SK-N-SH (cell line): ENCODE results near the gene CHM. TPM values are rescaled to one million over a fixed set of nuclear protein-coding genes. Genes with fewer than 3 reads are reported as not detected.

Experiments used
- CTCF ChIA-PET: fragments of 300-600, 350-600 bp; formaldehyde crosslinking; extraction: SDS; loops from one replicate; lab custom pipeline; 2021; lab: Yijun Ruan, JAX
- POLR2A ChIA-PET: fragments of 350-600 bp; sonication (Branson Sonifier 250); formaldehyde crosslinking; extraction: SDS; loops from one replicate; lab custom pipeline; 2020; ENCODE audit warnings: antibody characterized with exemption, inconsistent platforms; lab: Yijun Ruan, JAX
- DNase-seq: peaks from one replicate; pipeline ENCODE4 v3.0.0; 2012
- H2AFZ ChIP-seq: fragments of 200-600 bp; sonication (generic); 2 replicates; pipeline ENCODE4 v1.8.1; 2016; ENCODE audit warnings: antibody characterized with exemption, mild to moderate bottlenecking, low read depth
- H3F3A ChIP-seq: fragments of 200-600 bp; sonication (generic); replicated peaks from 2 replicates; pipeline ENCODE3; 2016; ENCODE audit warnings: antibody characterized with exemption, mild to moderate bottlenecking; ENCODE audit not compliant: insufficient read depth
- H3K27ac ChIP-seq, 2 experiments: fragments of 200-500 bp in 1 of 2; fragments of 200-600 bp in 1 of 2; sonication (Bioruptor generic) in 1 of 2; sonication (generic), shearing (Covaris generic) in 1 of 2; 2 replicates each; pipeline versions ENCODE4 v1.5.1 to v1.6.1; 2014 to 2016; ENCODE audit warnings: low read depth in 2 of 2, inconsistent platforms in 1 of 2, low read length in 1 of 2, mild to moderate bottlenecking in 1 of 2, mixed read lengths in 1 of 2
- H3K27me3 ChIP-seq: fragments of 200-600 bp; sonication (generic), shearing (Covaris generic); 2 replicates; pipeline ENCODE4 v1.6.1; 2016; ENCODE audit warnings: mixed run types; ENCODE audit not compliant: insufficient read depth
- H3K36me3 ChIP-seq, 2 experiments: fragments of 200-500 bp in 1 of 2; fragments of 200-600 bp in 1 of 2; sonication (Bioruptor generic) in 1 of 2; sonication (generic) in 1 of 2; replicated peaks in 1 of 2; 2 replicates each; pipeline versions ENCODE3 to v1.5.1; 2014 to 2016; ENCODE audit warnings: low read length in 1 of 2, mild to moderate bottlenecking in 1 of 2; ENCODE audit not compliant: insufficient read depth in 2 of 2, control insufficient read depth in 1 of 2
- H3K4me1 ChIP-seq, 2 experiments: fragments of 200-500 bp in 1 of 2; fragments of 200-600 bp in 1 of 2; sonication (Bioruptor generic) in 1 of 2; sonication (generic), shearing (Covaris generic) in 1 of 2; 2 replicates each; pipeline versions ENCODE4 v1.5.1 to v1.6.1; 2014 to 2016; ENCODE audit warnings: low read depth in 1 of 2, low read length in 1 of 2, mixed run types in 1 of 2; ENCODE audit not compliant: insufficient read depth in 2 of 2, control insufficient read depth in 1 of 2
- H3K4me2 ChIP-seq: fragments of 200-600 bp; sonication (generic), shearing (Covaris generic); 2 replicates; pipeline ENCODE4 v1.6.1; 2017; ENCODE audit warnings: mixed run types
- H3K4me3 ChIP-seq, 2 experiments: fragments of 200-500 bp in 1 of 2; fragments of 200-600 bp in 1 of 2; sonication (Bioruptor generic) in 1 of 2; sonication (generic), shearing (Covaris generic) in 1 of 2; 2 replicates each; pipeline versions ENCODE4 v1.5.1 to v1.8.1; 2014 to 2016; ENCODE audit warnings: low read depth in 2 of 2, inconsistent platforms in 1 of 2, low read length in 1 of 2, mild to moderate bottlenecking in 1 of 2, mixed read lengths in 1 of 2, moderate library complexity in 1 of 2
- H3K79me2 ChIP-seq: fragments of 200-600 bp; sonication (generic); 2 replicates; pipeline ENCODE4 v1.8.1; 2017; ENCODE audit warnings: mild to moderate bottlenecking; ENCODE audit not compliant: insufficient read depth
- H3K9ac ChIP-seq: fragments of 200-600 bp; sonication (generic); 2 replicates; pipeline ENCODE4 v1.6.1; 2017; ENCODE audit warnings: mixed run types
- H3K9me2 ChIP-seq: fragments of 200-600 bp; sonication (generic); 2 replicates; pipeline ENCODE4 v1.6.1; 2017; ENCODE audit warnings: mixed run types
- H3K9me3 ChIP-seq: fragments of 200-600 bp; sonication (generic); 2 replicates; pipeline ENCODE4 v1.6.1; 2017; ENCODE audit warnings: mixed run types, mild to moderate bottlenecking, moderate library complexity
- H4K20me1 ChIP-seq: fragments of 200-600 bp; sonication (generic); 2 replicates; pipeline ENCODE4 v1.6.1; 2017; ENCODE audit warnings: mild to moderate bottlenecking, mixed run types; ENCODE audit not compliant: insufficient read depth
- EP300 ChIP-seq, 2 experiments: IDR thresholded peaks; 2 replicates each; pipeline versions ENCODE4 v1.4.0 to v1.6.1; 2012; ENCODE audit warnings: borderline replicate concordance in 1 of 2, low read depth in 1 of 2, low read length in 1 of 2
- FOXJ3 ChIP-seq: sonication (generic); formaldehyde crosslinking; IDR thresholded peaks from 2 replicates; pipeline ENCODE4 v1.5.1; 2020; ENCODE audit warnings: mild to moderate bottlenecking, missing genetic modification reagents
- GATA2 ChIP-seq: sonication (generic); formaldehyde crosslinking; IDR thresholded peaks from 2 replicates; pipeline ENCODE4 v1.5.0; 2020; ENCODE audit warnings: mild to moderate bottlenecking, missing genetic modification reagents
- IRF3 ChIP-seq: fragments of 150-350 bp; IDR thresholded peaks from 2 replicates; pipeline ENCODE4 v1.6.1; 2016; ENCODE audit warnings: mild to moderate bottlenecking, low read depth, low read length
- MAX ChIP-seq: IDR thresholded peaks from 2 replicates; pipeline ENCODE4 v1.4.0; 2012; ENCODE audit warnings: low read depth
- NRF1 ChIP-seq: IDR thresholded peaks from 2 replicates; pipeline ENCODE4 v1.6.1; 2012; ENCODE audit warnings: low read depth, mild to moderate bottlenecking, low read length
- POLR2AphosphoS5 ChIP-seq: IDR thresholded peaks from 2 replicates; pipeline ENCODE4 v1.6.1; 2012; ENCODE audit warnings: low read depth, low read length
- RCOR1 ChIP-seq: fragments of 150-350 bp; IDR thresholded peaks from 2 replicates; pipeline ENCODE4 v1.6.1; 2017; ENCODE audit warnings: antibody characterized with exemption, low read length
- RFX5 ChIP-seq: IDR thresholded peaks from 2 replicates; pipeline ENCODE4 v1.6.1; 2012; ENCODE audit warnings: mild to moderate bottlenecking, improper control_type of control experiment, low read length
- RXRA ChIP-seq: IDR thresholded peaks from 2 replicates; pipeline ENCODE4 v1.4.0; 2012; ENCODE audit warnings: low read depth, mild to moderate bottlenecking, borderline replicate concordance
- TAF1 ChIP-seq: IDR thresholded peaks from 2 replicates; pipeline ENCODE4 v1.6.1; 2012; ENCODE audit warnings: low read depth, mild to moderate bottlenecking, low read length, moderate library complexity, borderline replicate concordance
- TCF12 ChIP-seq: IDR thresholded peaks from 2 replicates; pipeline ENCODE4 v1.4.0; 2012
- TEAD4 ChIP-seq: IDR thresholded peaks from 2 replicates; pipeline ENCODE4 v1.4.0; 2012; ENCODE audit warnings: mild to moderate bottlenecking, borderline replicate concordance; ENCODE audit not compliant: insufficient read depth
- WGBS: methylation state at CpG from one replicate; pipeline ENCODE4 v1.1.6; 2017; ENCODE audit warnings: low lambda C conversion rate; 5-methylcytosine and 5-hydroxymethylcytosine counted together
- polyA plus RNA-seq, 3 experiments: library from polyadenylated mRNA; depleted of rRNA; stranded (reverse); fragments of >200 nt; gene quantifications; 2 replicates each; pipeline ENCODE4 v1.2.3, GENCODE V29; 2012
- TF ChIP-seq, protein P1 (sequence below): fragments of 200-600 bp; sonication (generic); IDR thresholded peaks from 2 replicates; pipeline ENCODE4 v1.6.1; 2017; ENCODE audit warnings: antibody characterized with exemption, mild to moderate bottlenecking, moderate library complexity

CHM gene
- polyA plus RNA-seq, 1 of the 3 experiments (the other 2 are of a cell fraction): 12.8 TPM

DNA sequence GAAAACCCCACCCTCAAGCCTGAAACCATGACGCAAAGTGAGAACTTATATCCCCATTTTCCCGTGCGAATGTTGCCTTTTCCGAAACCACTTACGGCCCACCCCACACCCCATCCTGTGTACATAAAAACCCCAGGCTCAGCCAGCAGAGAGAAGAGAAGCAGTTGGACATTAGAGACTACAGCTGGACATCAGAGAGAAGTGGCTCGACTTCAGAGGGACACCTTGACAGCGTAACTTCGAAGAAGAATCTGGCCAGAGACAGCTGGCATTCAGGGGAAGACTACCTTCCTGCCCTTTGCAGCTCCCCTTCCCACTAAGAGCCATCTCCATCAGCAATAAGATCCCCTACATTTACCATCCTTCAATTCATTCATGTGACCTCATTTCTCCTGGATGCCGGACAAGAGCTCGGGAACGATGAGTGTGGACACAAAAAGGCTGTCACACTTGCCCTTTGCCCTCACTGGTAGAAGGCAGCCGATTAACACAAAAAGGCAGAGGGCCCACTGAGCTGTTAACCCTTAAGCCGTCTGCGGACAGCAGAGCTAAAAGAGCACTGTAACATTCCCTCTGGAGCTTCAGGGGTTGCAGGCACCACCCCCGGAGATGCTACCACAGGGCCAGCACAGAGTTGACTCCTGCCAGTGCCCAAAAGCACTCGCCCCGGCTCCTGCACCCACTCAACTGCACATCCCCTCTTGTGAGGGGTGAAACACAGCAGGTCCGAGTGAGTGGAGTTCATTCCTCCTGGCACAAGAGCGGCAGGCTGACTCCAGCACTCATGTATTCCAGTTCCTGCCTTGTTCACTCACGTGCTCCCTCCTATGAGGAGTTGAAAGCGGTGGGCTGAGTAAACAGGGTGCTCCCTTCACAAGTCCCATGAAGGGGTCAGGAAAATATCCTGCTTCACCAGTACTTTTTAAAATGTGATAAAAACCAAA is 7.5 kb downstream of the CHM start:
- no peak overlapping the region for H3K4me2 ChIP-seq
- H3K36me3 ChIP-seq: peaks cover 3 to 16% of the 10 kb centered on the region in 2 experiments
- no peaks in the 10 kb centered on the region; a peak in 1 of 4 replicates for H3K4me1 ChIP-seq
- H3K27ac ChIP-seq: no peak overlapping the region
- no peaks in the 10 kb centered on the region; the same call in 1 of the 2 replicates for H4K20me1 ChIP-seq
- no peak overlapping the region for H2AFZ ChIP-seq
- H3K9ac ChIP-seq: no peak overlapping the region
- H3K9me2 ChIP-seq: no peaks in the 10 kb centered on the region
- ChIA-PET POLR2A (no interaction called here), CTCF (no interaction called here)
- no peak overlapping the region for H3K4me3 ChIP-seq
- H3F3A ChIP-seq: no peaks in the 10 kb centered on the region
- H3K9me3 ChIP-seq: no peaks in the 10 kb centered on the region
- 96% methylated on average over 18 of the region's 21 CpGs for WGBS
- peaks cover 92% of the 10 kb centered on the region for H3K79me2 ChIP-seq
- no peak for TF ChIP-seq FOXJ3 (CRISPR knock-in tag)
- TF ChIP-seq EP300 (IDR thresholded peaks at IDR 0.05; ENCODE audit: borderline replicate concordance in 1 of 2, low read depth in 1 of 2, low read length in 1 of 2): no peak
- TF ChIP-seq POLR2AphosphoS5: no peak
- TF ChIP-seq TCF12: no peak
- no peak for TF ChIP-seq IRF3
- no peak for TF ChIP-seq GATA2
- TF ChIP-seq RXRA: no peak
- TF ChIP-seq, protein P1, sequence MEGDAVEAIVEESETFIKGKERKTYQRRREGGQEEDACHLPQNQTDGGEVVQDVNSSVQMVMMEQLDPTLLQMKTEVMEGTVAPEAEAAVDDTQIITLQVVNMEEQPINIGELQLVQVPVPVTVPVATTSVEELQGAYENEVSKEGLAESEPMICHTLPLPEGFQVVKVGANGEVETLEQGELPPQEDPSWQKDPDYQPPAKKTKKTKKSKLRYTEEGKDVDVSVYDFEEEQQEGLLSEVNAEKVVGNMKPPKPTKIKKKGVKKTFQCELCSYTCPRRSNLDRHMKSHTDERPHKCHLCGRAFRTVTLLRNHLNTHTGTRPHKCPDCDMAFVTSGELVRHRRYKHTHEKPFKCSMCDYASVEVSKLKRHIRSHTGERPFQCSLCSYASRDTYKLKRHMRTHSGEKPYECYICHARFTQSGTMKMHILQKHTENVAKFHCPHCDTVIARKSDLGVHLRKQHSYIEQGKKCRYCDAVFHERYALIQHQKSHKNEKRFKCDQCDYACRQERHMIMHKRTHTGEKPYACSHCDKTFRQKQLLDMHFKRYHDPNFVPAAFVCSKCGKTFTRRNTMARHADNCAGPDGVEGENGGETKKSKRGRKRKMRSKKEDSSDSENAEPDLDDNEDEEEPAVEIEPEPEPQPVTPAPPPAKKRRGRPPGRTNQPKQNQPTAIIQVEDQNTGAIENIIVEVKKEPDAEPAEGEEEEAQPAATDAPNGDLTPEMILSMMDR: no peak
- TF ChIP-seq RFX5: no peak
- TF ChIP-seq MAX: no peak
- no peak for TF ChIP-seq TAF1
- no peak for TF ChIP-seq TEAD4
- TF ChIP-seq RCOR1: no peak
- TF ChIP-seq, all 33 proteins: peak for 0
- DNase-seq: no peak
- H3K27me3 ChIP-seq: no peaks in the 10 kb centered on the region

GRCh38 chrX:86033385-86033784 is 14.0 kb downstream of the CHM start:
- Histone ChIP-seq H3K4me3 (no peak overlapping the region), H3K4me2 (no peak overlapping the region), H3K36me3 (peaks cover 0 to 7% of the 10 kb centered on the region in 2 experiments), H3K27me3 (no peaks in the 10 kb centered on the region), H3K27ac (no peak overlapping the region), H3K79me2 (peaks cover 91% of the 10 kb centered on the region), H3F3A (no peaks in the 10 kb centered on the region), H3K9me3 (no peaks in the 10 kb centered on the region), H3K4me1 (no peaks in the 10 kb centered on the region; a peak in 2 of 4 replicates), H3K9ac (no peak overlapping the region), H2AFZ (no peak overlapping the region), H3K9me2 (no peaks in the 10 kb centered on the region), H4K20me1 (peaks cover 6% of the 10 kb centered on the region; the same call in 1 of the 2 replicates)
- no peak for DNase-seq
- TF ChIP-seq NRF1: no peak
- POLR2A ChIA-PET: no interaction called here
- CTCF ChIA-PET: no interaction called here
